ENCODE results near the gene BAD.

BAD gene

DNA sequence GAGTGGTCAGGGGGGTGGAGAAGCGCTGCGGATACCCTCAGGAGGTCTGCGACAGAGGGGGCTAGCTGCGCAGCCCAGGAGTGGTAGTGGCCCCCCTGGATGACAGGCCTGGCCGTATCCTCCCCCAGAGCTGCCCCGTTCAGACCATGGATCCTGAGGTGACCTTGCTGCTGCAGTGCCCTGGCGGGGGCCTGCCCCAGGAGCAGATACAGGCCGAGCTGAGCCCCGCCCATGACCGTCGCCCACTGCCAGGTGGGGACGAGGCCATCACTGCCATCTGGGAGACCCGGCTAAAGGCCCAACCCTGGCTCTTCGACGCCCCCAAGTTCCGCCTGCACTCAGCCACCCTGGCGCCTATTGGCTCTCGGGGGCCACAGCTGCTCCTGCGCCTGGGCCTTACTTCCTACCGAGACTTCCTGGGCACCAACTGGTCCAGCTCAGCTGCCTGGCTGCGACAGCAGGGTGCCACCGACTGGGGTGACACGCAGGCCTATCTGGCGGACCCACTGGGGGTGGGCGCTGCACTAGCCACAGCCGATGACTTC lies 57.9 kb downstream of the BAD start:
- FAIRE-seq = no peak

DNA sequence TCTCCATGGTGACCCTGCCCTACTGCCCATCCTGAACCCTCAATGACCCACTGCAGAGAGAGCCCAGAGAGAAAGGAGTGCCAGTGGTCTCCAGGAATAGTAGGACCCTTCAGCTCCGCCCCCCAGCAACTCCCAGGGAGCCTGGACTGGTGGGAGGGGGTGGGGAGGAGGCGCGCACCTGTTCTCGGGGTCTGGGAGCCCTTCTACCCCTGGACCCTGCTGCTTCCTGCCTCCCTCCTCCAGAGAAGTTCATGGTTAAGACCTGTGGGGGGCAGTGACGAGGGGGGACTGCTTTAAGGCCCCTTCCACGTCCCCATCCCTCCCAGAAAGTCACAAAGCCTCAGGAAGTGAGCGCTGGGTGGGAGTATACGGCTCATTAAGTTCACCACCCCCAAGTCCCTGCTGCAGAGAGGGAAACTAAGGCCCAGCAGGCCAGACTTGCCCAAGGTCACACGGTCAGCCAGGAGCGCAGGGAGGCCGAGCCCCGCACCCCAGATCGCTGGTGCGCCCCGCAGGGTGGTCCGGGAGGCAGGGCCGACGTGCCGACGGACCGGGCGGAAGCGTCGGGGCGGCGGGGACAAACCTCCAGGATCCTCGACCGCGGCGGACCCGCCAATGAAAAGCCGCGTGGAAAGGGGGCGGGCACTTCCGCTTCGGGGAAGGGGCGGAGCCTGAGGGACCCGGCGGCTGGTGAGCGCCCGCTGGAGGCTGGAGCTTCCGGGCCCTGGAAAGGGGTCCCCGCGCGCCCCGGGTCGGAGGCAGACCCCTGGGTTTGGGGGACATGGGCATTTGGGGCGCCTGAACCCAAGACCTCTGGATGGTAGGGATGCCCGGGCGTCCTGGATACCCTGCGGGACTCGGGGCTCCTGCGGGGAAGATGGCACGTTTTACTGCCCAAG lies 58.6 kb downstream of the BAD start, which contains the start of the genes NUDT22 and TRPT1:
TSS of gene NUDT22 (plus strand) at position 667 of the 899 bp plus-strand sequence. CDS start 379 bp downstream, outside the sequence.
TSS of gene TRPT1 (minus strand) at position 579 of the 899 bp plus-strand sequence. CDS start at position 253, 326 bp downstream.
- no peak for FAIRE-seq

DNA sequence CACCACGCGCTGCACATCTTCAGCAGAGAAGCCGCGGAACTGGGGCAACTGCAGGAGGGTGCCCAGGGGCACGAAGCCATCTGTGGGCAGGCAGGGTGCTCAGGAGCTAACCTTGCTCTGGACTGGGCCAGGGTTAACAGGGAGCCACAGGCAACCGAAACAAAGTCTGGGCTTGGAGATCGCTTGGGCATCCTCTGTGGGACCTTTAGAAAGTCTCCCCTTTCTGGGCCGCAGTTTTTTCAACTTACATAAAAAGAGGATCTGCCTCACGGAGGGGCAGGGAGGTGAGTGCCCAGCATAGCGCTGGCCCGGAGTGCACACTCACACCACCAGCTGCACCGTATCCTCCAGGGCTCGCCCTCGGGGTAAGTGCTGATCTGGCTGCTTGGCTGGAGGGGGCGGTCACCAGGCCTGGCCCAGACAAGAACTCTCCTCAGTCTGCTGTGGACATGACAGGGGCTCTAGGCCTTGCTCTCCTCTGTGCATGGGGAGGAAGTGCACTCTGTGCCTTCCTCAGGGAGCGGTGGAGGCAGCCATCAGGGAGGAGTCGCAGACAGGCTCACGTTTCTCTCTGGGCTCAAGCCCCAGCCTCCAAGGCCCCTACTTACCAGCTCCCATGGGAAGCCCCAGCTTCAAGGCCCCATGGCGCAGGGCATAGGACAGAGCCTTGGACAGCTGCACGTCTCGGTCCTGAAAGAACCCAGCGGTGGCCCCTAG lies 59.4 kb downstream of the BAD start:
- FAIRE-seq = no peak

DNA sequence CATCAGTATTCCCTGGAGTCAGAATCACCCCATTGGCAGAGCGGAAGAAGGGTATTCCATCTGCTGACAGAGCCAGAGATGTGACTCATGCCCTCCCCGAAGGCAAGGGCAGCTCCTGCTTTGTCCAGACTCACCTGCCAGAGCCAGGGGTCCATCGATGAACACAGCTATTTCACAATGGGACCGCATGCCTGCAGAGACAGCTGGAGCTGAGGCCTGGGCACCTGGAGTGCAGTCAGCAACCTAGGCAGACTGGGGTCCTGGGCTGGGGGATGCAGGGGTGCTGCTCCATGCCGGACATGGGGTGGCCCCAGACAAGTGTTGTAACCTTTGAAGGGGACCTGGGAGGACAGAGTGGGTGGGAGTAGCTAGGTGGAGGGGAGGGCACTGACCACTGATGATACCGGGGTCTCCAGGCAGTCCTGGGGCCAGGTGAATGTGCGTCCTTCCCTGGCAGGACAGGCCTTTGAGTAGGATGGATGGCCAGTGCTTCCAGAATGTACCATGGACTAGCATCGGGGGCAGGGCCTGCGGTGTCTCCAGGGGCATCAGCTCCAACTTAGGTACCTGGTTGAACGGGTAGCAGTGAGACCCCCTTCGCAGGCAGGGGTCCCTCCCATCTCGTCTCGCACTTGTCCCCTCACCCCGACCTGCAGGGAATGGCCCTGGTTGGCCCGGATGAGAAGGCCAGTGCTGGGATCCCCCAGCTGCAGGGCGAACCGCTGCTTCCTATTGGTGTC lies 60.1 kb downstream of the BAD start:
- FAIRE-seq = no peak

DNA sequence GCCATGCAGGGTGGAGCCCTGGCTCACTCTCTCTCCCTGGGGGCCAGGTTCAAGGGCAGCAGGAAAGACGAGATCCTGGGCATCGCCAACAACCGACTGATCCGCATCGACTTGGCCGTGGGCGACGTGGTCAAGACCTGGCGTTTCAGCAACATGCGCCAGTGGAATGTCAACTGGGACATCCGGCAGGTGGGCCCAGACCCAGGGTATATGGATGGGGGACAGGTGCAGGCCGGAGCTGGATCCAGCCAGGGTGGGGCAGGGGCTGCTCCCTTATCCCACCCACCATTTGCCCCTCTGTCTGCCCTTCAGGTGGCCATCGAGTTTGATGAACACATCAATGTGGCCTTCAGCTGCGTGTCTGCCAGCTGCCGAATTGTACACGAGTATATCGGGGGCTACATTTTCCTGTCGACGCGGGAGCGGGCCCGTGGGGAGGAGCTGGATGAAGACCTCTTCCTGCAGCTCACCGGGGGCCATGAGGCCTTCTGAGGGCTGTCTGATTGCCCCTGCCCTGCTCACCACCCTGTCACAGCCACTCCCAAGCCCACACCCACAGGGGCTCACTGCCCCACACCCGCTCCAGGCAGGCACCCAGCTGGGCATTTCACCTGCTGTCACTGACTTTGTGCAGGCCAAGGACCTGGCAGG lies 61.3 kb downstream of the BAD start:
- no peak for FAIRE-seq

DNA sequence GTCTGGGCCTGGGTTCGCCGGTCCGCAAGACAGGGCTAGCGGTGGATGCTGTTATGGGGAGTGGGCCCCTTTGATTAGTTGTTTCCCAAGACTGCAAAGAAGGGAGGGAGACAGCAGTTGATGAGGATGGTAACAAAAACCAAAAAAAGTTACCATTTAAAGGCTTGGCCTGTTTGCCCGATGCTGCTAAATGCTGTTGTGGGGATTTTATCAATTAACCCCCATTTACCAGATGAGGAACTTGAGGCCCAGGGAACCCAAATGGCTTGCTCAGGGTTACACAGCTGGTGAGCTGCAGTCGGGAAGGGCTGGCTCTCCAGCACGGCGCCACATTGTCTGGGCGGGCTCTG lies 61.8 kb downstream of the BAD start:
- FAIRE-seq = no peak

DNA sequence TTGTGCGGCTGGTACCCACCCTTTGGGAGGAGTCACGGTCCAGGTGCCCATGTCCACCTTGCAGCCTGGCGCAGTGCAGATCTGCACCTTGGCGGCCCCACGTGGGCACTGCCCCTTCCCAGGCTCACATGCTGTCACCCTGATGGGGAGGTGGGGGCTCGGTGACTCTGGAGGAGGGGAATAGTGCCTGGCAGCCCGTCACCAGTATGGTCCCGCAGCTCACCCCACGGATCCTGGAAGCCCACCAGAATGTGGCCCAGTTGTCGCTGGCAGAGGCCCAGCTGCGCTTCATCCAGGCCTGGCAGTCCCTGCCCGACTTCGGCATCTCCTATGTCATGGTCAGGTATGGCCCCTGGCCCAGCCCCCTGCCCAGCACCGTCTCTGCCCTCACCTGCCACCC lies 63.7 kb downstream of the BAD start:
- FAIRE-seq = no peak

DNA sequence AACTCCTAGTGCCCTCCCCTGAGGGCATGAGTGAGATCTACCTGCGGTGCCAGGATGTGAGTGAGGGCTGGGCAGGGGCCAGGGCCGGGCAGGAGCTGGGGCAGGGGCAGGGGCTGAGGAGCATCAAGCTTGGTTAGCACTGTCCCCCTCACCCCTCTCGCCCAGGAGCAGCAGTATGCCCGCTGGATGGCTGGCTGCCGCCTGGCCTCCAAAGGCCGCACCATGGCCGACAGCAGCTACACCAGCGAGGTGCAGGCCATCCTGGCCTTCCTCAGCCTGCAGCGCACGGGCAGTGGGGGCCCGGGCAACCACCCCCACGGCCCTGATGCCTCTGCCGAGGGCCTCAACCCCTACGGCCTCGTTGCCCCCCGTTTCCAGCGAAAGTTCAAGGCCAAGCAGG lies 64.2 kb downstream of the BAD start:
- no peak for FAIRE-seq

All from A204.1 (cell line).